Measurements from ENCODE around the gene MAU2.

GRCh38 chr19:19292607-19293006 lies 28.0 kb upstream of the MAU2 start:
- TF ChIP-seq CTCF (conservative IDR thresholded peaks at IDR 0.05; ENCODE audit: low read length) (no peak), EZH2phosphoT487 (IDR thresholded peaks at IDR 0.05; ENCODE audit: borderline replicate concordance) (no peak)

Data from Loucy (cell line).